GM12878 (cell line): ENCODE results near the gene DENND2C. TPM values are rescaled to one million over a fixed set of nuclear protein-coding genes. Genes with fewer than 3 reads are reported as not detected.

Experiments
- ATAC-seq: fragments of 200-7000 bp; cut with Tn5 transposase; 3 replicates; pipeline ENCODE4 v1.9.1; 2020; ENCODE audit warnings: mild to moderate bottlenecking, moderate library complexity
- BruUV-seq: library from RNA; stranded (reverse); fragments of 400-500 nt; replicated peaks from 2 replicates; lab custom pipeline; 2021; lab: Mats Ljungman, UMichigan
- CTCF ChIA-PET: fragments of 300-600 bp; sonication (Branson Sonifier 250); formaldehyde crosslinking; extraction: SDS; loops from one replicate; lab custom pipeline; 2021; ENCODE audit warnings: inconsistent platforms; lab: Yijun Ruan, JAX
- POLR2A ChIA-PET: fragments of 350-600 bp; formaldehyde crosslinking; extraction: SDS; loops from one replicate; lab custom pipeline; 2021; ENCODE audit warnings: inconsistent platforms; lab: Charles Lee
- RAD21 ChIA-PET: fragments of 300-600 bp; sonication (Branson Sonifier 250); formaldehyde crosslinking; loops from one replicate; lab custom pipeline; 2023; ENCODE audit warnings: antibody characterized with exemption; ENCODE audit not compliant: unreplicated experiment; lab: Charles Lee
- SMC1A ChIA-PET: fragments of 300-600 bp; sonication (Branson Sonifier 250); formaldehyde crosslinking; loops from one replicate; lab custom pipeline; 2023; ENCODE audit not compliant: unreplicated experiment, uncharacterized antibody; lab: Charles Lee
- DNase-seq: peaks from one replicate; pipeline ENCODE4 v3.0.0-alpha.2; 2011; ENCODE audit warnings: low read depth, low spot score
- FAIRE-seq: peaks from 3 replicates; lab custom pipeline; 2011; peaks lifted over from hg19 to GRCh38; lab: Jason Lieb, UNC
- H2AFZ ChIP-seq: 2 replicates; pipeline ENCODE4 v1.6.0; 2011; ENCODE audit warnings: low read depth, low read length, control low read depth; ENCODE audit not compliant: control insufficient read depth
- H3K27ac ChIP-seq: 2 replicates; pipeline ENCODE4 v1.5.1; 2011; ENCODE audit warnings: control low read depth; ENCODE audit not compliant: control insufficient read depth, insufficient read depth
- H3K27me3 ChIP-seq, 2 experiments: replicated peaks in 1 of 2; 2 replicates each; pipeline versions ENCODE4 v1.6.0 to v1.6.1; 2011; ENCODE audit warnings: low read length in 1 of 2; ENCODE audit not compliant: control insufficient read depth in 2 of 2, insufficient read depth in 2 of 2
- H3K36me3 ChIP-seq, 2 experiments: 2 replicates each; pipeline ENCODE4 v1.5.1; 2011; ENCODE audit warnings: low read length in 1 of 2; ENCODE audit not compliant: control insufficient read depth in 2 of 2, insufficient read depth in 2 of 2
- H3K4me1 ChIP-seq: 2 replicates; pipeline ENCODE4 v1.6.1; 2011; ENCODE audit warnings: mild to moderate bottlenecking, low read length, moderate library complexity, mixed read lengths; ENCODE audit not compliant: control insufficient read depth, insufficient read depth
- H3K4me2 ChIP-seq: 2 replicates; pipeline ENCODE4 v1.6.0; 2011; ENCODE audit warnings: control low read depth; ENCODE audit not compliant: control insufficient read depth, insufficient read depth
- H3K4me3 ChIP-seq: fragments of 200-600 bp; sonication (generic); 2 replicates; pipeline ENCODE4 v1.5.1; 2016
- H3K79me2 ChIP-seq: 2 replicates; pipeline ENCODE4 v1.6.0; 2011; ENCODE audit warnings: low read length; ENCODE audit not compliant: control insufficient read depth, insufficient read depth
- H3K9ac ChIP-seq: 2 replicates; pipeline ENCODE4 v1.8.0; 2011; ENCODE audit warnings: low read length, control low read depth, mixed read lengths; ENCODE audit not compliant: control insufficient read depth, insufficient read depth
- H3K9me3 ChIP-seq: replicated peaks from 3 replicates; pipeline ENCODE4 v1.5.1; 2011; ENCODE audit warnings: mild to moderate bottlenecking, low read length; ENCODE audit not compliant: control insufficient read depth, insufficient read depth
- H4K20me1 ChIP-seq: 2 replicates; pipeline ENCODE4 v1.6.0; 2011; ENCODE audit not compliant: control insufficient read depth, insufficient read depth
- BACH1 ChIP-seq: fragments of 450-650 bp; IDR thresholded peaks from 2 replicates; pipeline ENCODE4 v1.6.1; 2017; ENCODE audit warnings: mild to moderate bottlenecking, borderline replicate concordance
- BMI1 ChIP-seq: fragments of 450-650 bp; IDR thresholded peaks from 2 replicates; pipeline ENCODE4 v1.6.1; 2016; ENCODE audit warnings: mild to moderate bottlenecking, moderate library complexity, borderline replicate concordance
- CBX3 ChIP-seq: fragments of 200-600 bp; sonication (generic); IDR thresholded peaks from 2 replicates; pipeline ENCODE4 v1.6.1; 2016; ENCODE audit warnings: low read depth, borderline replicate concordance
- CREM ChIP-seq: IDR thresholded peaks from 2 replicates; pipeline ENCODE4 v1.6.1; 2014; ENCODE audit warnings: antibody characterized with exemption, low read depth
- EP300 ChIP-seq, 2 experiments: fragments of 150-350 bp in 1 of 2; IDR thresholded peaks; 2 replicates each; pipeline ENCODE4 v1.6.1; 2011 to 2012; ENCODE audit warnings: low read depth in 2 of 2, low read length in 2 of 2, borderline replicate concordance in 1 of 2, improper control_type of control experiment in 1 of 2, inconsistent platforms in 1 of 2; ENCODE audit not compliant: control insufficient read depth in 1 of 2
- HDAC2 ChIP-seq: fragments of 200-600 bp; sonication (generic); IDR thresholded peaks from 2 replicates; pipeline ENCODE4 v1.6.1; 2017
- IKZF1 ChIP-seq: fragments of 450-650 bp; conservative IDR thresholded peaks from 2 replicates; pipeline ENCODE4 v1.6.1; 2017; ENCODE audit warnings: antibody characterized with exemption, mild to moderate bottlenecking
- JUND ChIP-seq: IDR thresholded peaks from 2 replicates; pipeline ENCODE4 v1.6.1; 2012; ENCODE audit warnings: low read depth, mild to moderate bottlenecking, low read length, improper control_type of control experiment, moderate library complexity
- MXI1 ChIP-seq: fragments of 150-350 bp; IDR thresholded peaks from 2 replicates; pipeline ENCODE4 v1.6.1; 2011; ENCODE audit warnings: low read depth, mild to moderate bottlenecking, inconsistent platforms, low read length, improper control_type of control experiment
- NFIC ChIP-seq: IDR thresholded peaks from 2 replicates; pipeline ENCODE4 v1.6.1; 2012; ENCODE audit warnings: low read depth, mild to moderate bottlenecking, inconsistent platforms, low read length, moderate library complexity
- SIN3A ChIP-seq: IDR thresholded peaks from 2 replicates; pipeline ENCODE4 v1.6.1; 2012; ENCODE audit warnings: low read depth, low read length, improper control_type of control experiment
- SRF ChIP-seq, 2 experiments: IDR thresholded peaks; 2 replicates each; pipeline ENCODE4 v1.6.1; 2011; ENCODE audit warnings: low read depth in 2 of 2, low read length in 2 of 2, mild to moderate bottlenecking in 1 of 2, moderate library complexity in 1 of 2
- YBX1 ChIP-seq: fragments of 450-650 bp; IDR thresholded peaks from 2 replicates; pipeline ENCODE4 v1.6.1; 2016; ENCODE audit warnings: antibody characterized with exemption
- ZBED1 ChIP-seq: IDR thresholded peaks from 2 replicates; pipeline ENCODE4 v1.6.1; 2016; ENCODE audit warnings: borderline replicate concordance
- ZSCAN29 ChIP-seq: fragments of 450-650 bp; IDR thresholded peaks from 2 replicates; pipeline ENCODE4 v1.6.1; 2017; ENCODE audit warnings: mild to moderate bottlenecking, moderate library complexity
- WGBS: methylation state at CpG from one replicate; pipeline ENCODE4 v1.1.6; 2016; ENCODE audit warnings: low lambda C conversion rate; ENCODE audit not compliant: insufficient replicate concordance, insufficient coverage; ENCODE audit errors: missing lambda C conversion rate; 5-methylcytosine and 5-hydroxymethylcytosine counted together
- in situ Hi-C: fragments of 300-500 bp; cut with MboI; formaldehyde crosslinking; loops from 9 replicates; pipeline ENCODE4 v1.14.3; 2018; ENCODE audit warnings: mixed read lengths
- intact Hi-C: fragments of 100-400 bp; cut with micrococcal nuclease; formaldehyde crosslinking; loops from one replicate; pipeline ENCODE4 v1.14.2; 2022; ENCODE audit not compliant: unreplicated experiment
- polyA plus RNA-seq, 11 experiments: library from polyadenylated mRNA; depleted of rRNA in 4 of 11; unstranded in 6 of 11; stranded (reverse) in 5 of 11; fragments of >200 nt; fragmentation: Nextera tagmentation in 4 of 11; fragmentation: Illumina TruSeq in 1 of 11; extraction: Ambion mirVana in 4 of 11; extraction: Trizol in 1 of 11; gene quantifications; 1 replicate in 1 of 11; 2 replicates in 10 of 11; pipeline versions ENCODE4 v1.2.1 to v1.2.3, GENCODE V29; 2011 to 2016; ENCODE audit warnings: inconsistent platforms in 2 of 11, missing spikeins in 2 of 11, low read depth in 1 of 11
- total RNA-seq, 4 experiments: library from RNA; depleted of rRNA in 3 of 4; stranded (reverse); fragments of >200 nt in 3 of 4; fragmentation: Illumina TruSeq in 1 of 4; extraction: Trizol in 1 of 4; gene quantifications; 2 replicates each; pipeline versions ENCODE4 v1.2.1 to v1.2.3, GENCODE V29; 2013 to 2021
- TF ChIP-seq, protein P1 (sequence below): IDR thresholded peaks from 2 replicates; pipeline ENCODE4 v1.6.1; 2011; ENCODE audit warnings: low read depth, low read length, improper control_type of control experiment, borderline replicate concordance
- TF ChIP-seq, protein P2 (sequence below): IDR thresholded peaks from 2 replicates; pipeline ENCODE4 v1.6.1; 2011; ENCODE audit warnings: borderline replicate concordance, low read depth, mild to moderate bottlenecking, moderate library complexity, mixed read lengths, low read length; ENCODE audit not compliant: insufficient read depth; ENCODE audit errors: extremely low read length
- TF ChIP-seq, protein P3 (sequence below): IDR thresholded peaks from 2 replicates; pipeline ENCODE4 v1.6.1; 2012; ENCODE audit warnings: mild to moderate bottlenecking, low read depth, low read length
- TF ChIP-seq, protein P4 (sequence below): IDR thresholded peaks from 2 replicates; pipeline ENCODE4 v1.6.1; 2012; ENCODE audit warnings: low read depth, low read length, improper control_type of control experiment

The DENND2C gene
- total and polyA plus RNA-seq, 10 of the 15 experiments (the other 5 are each of a cell fraction or from before 2014, with no cell fraction given): 0.01 to 0.10 (median 0.06) TPM; not detected in 3

DNA sequence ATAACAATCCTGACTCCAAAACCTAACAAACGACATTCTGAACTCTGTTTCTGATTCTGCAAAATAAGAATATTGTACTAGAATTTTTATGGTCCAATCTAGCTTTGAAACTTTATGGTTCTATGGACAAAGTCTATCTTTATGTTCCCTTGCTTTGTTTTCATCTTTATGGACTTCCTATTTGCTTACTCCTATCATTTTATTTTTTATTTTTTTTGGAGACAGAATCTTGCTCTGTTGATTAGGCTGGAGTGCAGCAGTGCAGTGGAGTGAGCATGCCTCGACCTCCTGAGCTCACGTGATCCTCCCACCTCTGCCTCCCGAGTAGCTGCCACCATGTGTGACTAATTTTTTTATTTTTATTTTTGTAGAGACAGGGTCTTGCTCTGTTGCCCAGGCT is 43.1 kb upstream of the DENND2C start:
- H2AFZ ChIP-seq: no peak overlapping the region
- ChIA-PET SMC1A (interaction anchor here (1.6 kb wide), 1 partner anchor 69 kb away, joined by 4 read pairs; no protein-coding TSS in a partner anchor), POLR2A (interaction anchor here (0.5 kb wide), 1 partner anchor 32 kb away, joined by 5 read pairs; no protein-coding TSS in a partner anchor), RAD21 (no interaction called here), CTCF (interaction anchor here (0.9 to 1.5 kb wide), 3 partner anchors 9 to 366 kb away, joined by 3 to 7 read pairs (median 3); no protein-coding TSS in a partner anchor)
- intact Hi-C loops (no loop called here), in situ Hi-C loops (no loop called here)
- no peak overlapping the region for H3K4me3 ChIP-seq
- no peaks in the 10 kb centered on the region for H3K4me1 ChIP-seq
- H3K79me2 ChIP-seq: peaks cover 28% of the 10 kb centered on the region
- H3K9ac ChIP-seq: no peak overlapping the region
- FAIRE-seq: no peak
- BruUV-seq: no TSS peak
- H3K4me2 ChIP-seq: no peak overlapping the region
- no peaks in the 10 kb centered on the region for H3K9me3 ChIP-seq
- DNase-seq: no peak
- 53% methylated on average over 4 of the region's 4 CpGs for WGBS
- H3K27ac ChIP-seq: no peak overlapping the region
- no peak for ATAC-seq
- peaks cover 1 to 31% of the 10 kb centered on the region in 2 experiments for H3K36me3 ChIP-seq
- H3K27me3 ChIP-seq: no peaks in the 10 kb centered on the region
- H4K20me1 ChIP-seq: no peaks in the 10 kb centered on the region
- TF ChIP-seq SRF (IDR thresholded peaks at IDR 0.05; ENCODE audit: low read depth in 2 of 2, low read length in 2 of 2) (no peak), NFIC (no peak), BMI1 (no peak), BACH1 (no peak), ZSCAN29 (no peak), CREM (no peak), MXI1 (no peak), IKZF1 (no peak), ZBED1 (no peak), HDAC2 (no peak), CBX3 (no peak), YBX1 (no peak), SIN3A (no peak), EP300 (IDR thresholded peaks at IDR 0.05; ENCODE audit: borderline replicate concordance in 1 of 2, control insufficient read depth in 1 of 2, low read depth in 2 of 2, low read length in 2 of 2) (no peak), JUND (no peak)
- TF ChIP-seq, protein P1, sequence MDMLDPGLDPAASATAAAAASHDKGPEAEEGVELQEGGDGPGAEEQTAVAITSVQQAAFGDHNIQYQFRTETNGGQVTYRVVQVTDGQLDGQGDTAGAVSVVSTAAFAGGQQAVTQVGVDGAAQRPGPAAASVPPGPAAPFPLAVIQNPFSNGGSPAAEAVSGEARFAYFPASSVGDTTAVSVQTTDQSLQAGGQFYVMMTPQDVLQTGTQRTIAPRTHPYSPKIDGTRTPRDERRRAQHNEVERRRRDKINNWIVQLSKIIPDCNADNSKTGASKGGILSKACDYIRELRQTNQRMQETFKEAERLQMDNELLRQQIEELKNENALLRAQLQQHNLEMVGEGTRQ: no peak
- TF ChIP-seq, protein P2, sequence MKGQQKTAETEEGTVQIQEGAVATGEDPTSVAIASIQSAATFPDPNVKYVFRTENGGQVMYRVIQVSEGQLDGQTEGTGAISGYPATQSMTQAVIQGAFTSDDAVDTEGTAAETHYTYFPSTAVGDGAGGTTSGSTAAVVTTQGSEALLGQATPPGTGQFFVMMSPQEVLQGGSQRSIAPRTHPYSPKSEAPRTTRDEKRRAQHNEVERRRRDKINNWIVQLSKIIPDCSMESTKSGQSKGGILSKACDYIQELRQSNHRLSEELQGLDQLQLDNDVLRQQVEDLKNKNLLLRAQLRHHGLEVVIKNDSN: no peak
- TF ChIP-seq, protein P3, sequence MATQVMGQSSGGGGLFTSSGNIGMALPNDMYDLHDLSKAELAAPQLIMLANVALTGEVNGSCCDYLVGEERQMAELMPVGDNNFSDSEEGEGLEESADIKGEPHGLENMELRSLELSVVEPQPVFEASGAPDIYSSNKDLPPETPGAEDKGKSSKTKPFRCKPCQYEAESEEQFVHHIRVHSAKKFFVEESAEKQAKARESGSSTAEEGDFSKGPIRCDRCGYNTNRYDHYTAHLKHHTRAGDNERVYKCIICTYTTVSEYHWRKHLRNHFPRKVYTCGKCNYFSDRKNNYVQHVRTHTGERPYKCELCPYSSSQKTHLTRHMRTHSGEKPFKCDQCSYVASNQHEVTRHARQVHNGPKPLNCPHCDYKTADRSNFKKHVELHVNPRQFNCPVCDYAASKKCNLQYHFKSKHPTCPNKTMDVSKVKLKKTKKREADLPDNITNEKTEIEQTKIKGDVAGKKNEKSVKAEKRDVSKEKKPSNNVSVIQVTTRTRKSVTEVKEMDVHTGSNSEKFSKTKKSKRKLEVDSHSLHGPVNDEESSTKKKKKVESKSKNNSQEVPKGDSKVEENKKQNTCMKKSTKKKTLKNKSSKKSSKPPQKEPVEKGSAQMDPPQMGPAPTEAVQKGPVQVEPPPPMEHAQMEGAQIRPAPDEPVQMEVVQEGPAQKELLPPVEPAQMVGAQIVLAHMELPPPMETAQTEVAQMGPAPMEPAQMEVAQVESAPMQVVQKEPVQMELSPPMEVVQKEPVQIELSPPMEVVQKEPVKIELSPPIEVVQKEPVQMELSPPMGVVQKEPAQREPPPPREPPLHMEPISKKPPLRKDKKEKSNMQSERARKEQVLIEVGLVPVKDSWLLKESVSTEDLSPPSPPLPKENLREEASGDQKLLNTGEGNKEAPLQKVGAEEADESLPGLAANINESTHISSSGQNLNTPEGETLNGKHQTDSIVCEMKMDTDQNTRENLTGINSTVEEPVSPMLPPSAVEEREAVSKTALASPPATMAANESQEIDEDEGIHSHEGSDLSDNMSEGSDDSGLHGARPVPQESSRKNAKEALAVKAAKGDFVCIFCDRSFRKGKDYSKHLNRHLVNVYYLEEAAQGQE: no peak
- TF ChIP-seq, protein P4, sequence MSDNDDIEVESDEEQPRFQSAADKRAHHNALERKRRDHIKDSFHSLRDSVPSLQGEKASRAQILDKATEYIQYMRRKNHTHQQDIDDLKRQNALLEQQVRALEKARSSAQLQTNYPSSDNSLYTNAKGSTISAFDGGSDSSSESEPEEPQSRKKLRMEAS: no peak
